NB4 (cell line): ENCODE results near the gene CBLL2.
"Not testable (repeated sequence)": the region's sequence is repeated elsewhere in the genome, so short reads cannot be mapped to it uniquely, and the experiment has no call there.

Experiments used
- TF ChIP-seq, protein P1 (sequence below): IDR thresholded peaks from one replicate; pipeline ENCODE4 v1.5.1; 2012; ENCODE audit warnings: low read depth, low read length
- TF ChIP-seq, protein P2 (sequence below): IDR thresholded peaks from 2 replicates; pipeline ENCODE4 v1.6.1; 2011; ENCODE audit warnings: low read depth, low read length

DNA sequence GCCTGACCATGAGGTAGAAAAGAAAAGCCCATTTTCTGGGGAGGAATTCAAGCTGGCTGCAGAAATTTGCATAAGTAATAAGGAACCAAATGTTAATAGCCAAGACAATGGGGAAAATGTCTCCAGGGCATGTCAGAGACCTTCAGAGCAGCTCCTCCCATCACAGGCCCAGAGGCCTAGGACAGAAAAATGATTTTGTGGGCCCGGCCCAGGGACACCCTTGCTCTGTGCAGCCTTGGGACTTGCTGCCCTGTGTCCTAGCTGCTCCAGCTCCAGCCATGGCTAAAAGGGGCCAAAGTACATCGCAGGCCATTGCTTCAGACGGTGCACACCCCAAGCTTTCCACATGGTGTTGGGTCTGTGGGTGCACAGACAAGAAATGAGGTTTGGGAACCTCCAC, 16.5 kb downstream of the CBLL2 start:
- TF ChIP-seq, protein P1, sequence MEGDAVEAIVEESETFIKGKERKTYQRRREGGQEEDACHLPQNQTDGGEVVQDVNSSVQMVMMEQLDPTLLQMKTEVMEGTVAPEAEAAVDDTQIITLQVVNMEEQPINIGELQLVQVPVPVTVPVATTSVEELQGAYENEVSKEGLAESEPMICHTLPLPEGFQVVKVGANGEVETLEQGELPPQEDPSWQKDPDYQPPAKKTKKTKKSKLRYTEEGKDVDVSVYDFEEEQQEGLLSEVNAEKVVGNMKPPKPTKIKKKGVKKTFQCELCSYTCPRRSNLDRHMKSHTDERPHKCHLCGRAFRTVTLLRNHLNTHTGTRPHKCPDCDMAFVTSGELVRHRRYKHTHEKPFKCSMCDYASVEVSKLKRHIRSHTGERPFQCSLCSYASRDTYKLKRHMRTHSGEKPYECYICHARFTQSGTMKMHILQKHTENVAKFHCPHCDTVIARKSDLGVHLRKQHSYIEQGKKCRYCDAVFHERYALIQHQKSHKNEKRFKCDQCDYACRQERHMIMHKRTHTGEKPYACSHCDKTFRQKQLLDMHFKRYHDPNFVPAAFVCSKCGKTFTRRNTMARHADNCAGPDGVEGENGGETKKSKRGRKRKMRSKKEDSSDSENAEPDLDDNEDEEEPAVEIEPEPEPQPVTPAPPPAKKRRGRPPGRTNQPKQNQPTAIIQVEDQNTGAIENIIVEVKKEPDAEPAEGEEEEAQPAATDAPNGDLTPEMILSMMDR: not testable (repeated sequence)
- TF ChIP-seq, protein P2, sequence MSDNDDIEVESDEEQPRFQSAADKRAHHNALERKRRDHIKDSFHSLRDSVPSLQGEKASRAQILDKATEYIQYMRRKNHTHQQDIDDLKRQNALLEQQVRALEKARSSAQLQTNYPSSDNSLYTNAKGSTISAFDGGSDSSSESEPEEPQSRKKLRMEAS: not testable (repeated sequence)
